PC-3 (cell line): ENCODE results near the gene ZNF839.

Source experiments
- EZH2 ChIP-seq: fragments of 300-600 bp; sonication (generic); IDR thresholded peaks from one replicate; pipeline ENCODE4 v1.6.1; 2017; ENCODE audit warnings: antibody characterized with exemption, mild to moderate bottlenecking, low read length; ENCODE audit not compliant: unreplicated experiment
- EZH2phosphoT487 ChIP-seq: fragments of 300-600 bp; sonication (generic); IDR thresholded peaks from 2 replicates; pipeline ENCODE4 v1.6.1; 2018; ENCODE audit warnings: mild to moderate bottlenecking, antibody characterized with exemption, low read length, borderline replicate concordance
- TF ChIP-seq, protein P1 (sequence below): fragments of 300-600 bp; sonication (generic); conservative IDR thresholded peaks from 2 replicates; pipeline ENCODE4 v1.5.1; 2017; ENCODE audit warnings: antibody characterized with exemption, low read depth, mild to moderate bottlenecking, low read length

DNA sequence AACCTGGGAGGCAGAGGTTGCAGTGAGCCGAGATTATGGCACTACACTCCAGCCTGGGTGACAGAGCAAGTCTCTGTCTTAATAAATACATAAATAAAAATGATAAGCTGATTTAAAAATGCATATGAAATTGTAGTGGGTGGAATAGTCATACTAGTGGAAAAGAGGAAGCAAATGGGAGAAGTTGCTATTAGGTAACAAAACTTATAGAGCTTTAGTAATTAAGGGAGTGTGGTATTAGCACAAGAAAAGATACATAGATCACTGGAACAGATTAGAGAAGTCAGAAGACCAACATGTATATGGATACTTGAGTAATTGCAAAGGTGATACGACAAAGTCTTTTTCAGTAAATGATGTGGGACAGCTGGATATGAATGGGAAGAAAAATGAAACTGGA, 69.7 kb downstream of the ZNF839 start:
- TF ChIP-seq, protein P1, sequence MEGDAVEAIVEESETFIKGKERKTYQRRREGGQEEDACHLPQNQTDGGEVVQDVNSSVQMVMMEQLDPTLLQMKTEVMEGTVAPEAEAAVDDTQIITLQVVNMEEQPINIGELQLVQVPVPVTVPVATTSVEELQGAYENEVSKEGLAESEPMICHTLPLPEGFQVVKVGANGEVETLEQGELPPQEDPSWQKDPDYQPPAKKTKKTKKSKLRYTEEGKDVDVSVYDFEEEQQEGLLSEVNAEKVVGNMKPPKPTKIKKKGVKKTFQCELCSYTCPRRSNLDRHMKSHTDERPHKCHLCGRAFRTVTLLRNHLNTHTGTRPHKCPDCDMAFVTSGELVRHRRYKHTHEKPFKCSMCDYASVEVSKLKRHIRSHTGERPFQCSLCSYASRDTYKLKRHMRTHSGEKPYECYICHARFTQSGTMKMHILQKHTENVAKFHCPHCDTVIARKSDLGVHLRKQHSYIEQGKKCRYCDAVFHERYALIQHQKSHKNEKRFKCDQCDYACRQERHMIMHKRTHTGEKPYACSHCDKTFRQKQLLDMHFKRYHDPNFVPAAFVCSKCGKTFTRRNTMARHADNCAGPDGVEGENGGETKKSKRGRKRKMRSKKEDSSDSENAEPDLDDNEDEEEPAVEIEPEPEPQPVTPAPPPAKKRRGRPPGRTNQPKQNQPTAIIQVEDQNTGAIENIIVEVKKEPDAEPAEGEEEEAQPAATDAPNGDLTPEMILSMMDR = no peak
- TF ChIP-seq EZH2 (no peak), EZH2phosphoT487 (no peak)
